ENCODE results near the gene SLC16A5.
A peak's percentile ranks its signal among the peaks of the same experiment; 100 is the strongest.
"Not testable (repeated sequence)": the region's sequence is repeated elsewhere in the genome, so short reads cannot be mapped to it uniquely, and the experiment has no call there.

The SLC16A5 gene

DNA sequence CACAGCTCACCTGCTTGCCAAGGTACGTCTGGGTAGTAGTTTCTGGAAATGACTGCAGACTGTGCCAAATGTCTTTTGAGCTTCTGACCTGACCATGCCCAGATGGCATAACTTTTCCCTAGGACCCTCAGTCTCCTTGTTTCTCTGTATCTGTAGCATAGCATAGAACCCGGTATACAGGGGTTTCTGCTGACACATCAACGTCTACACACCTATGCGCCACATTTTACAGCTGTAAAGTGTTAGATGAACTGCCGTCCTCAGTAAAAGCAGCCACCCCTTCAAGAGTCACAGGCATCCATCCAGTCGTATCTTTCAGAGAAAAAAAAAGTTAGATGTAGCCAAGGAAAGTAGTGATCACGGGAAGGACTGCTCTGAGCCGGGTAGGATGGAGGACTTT is 23.3 kb upstream of the SLC16A5 start:
- DNase-seq (ENCODE audit: low spot score), result no peak

DNA sequence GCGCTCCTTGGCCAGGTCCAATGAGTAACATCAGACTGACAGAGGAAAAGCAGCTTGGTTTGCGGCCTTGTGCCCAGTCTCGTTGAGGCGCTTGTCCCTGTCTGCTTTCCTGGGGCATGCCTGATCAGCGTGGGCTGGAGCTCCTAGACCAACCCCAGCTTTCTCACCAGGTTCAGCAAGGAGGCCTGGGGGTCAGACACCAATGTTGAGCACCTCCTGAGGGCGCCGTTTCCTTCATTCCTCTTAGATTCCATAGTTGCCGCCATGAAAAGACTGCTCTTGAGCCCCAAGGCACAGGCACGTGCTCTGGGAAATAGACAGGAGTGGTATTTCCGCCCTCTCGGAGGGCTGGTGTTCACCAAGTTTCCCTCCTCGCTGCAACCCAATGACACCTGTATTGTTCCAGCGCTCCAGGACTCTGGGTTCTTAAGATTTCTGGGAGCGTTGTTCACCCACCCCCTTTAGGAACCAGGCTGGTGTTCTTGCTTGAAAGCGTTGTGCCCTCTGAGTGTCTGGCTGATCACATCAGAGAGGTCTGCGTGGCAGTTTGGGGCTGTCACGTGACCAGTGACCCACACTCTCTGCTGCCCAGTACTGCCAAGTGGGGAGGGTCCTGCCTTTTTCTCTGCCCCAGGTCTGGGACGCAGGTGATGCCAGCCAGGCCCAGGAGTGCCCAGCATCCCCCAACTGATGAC is 22.7 kb upstream of the SLC16A5 start:
- no peak for DNase-seq (ENCODE audit: low spot score)

DNA sequence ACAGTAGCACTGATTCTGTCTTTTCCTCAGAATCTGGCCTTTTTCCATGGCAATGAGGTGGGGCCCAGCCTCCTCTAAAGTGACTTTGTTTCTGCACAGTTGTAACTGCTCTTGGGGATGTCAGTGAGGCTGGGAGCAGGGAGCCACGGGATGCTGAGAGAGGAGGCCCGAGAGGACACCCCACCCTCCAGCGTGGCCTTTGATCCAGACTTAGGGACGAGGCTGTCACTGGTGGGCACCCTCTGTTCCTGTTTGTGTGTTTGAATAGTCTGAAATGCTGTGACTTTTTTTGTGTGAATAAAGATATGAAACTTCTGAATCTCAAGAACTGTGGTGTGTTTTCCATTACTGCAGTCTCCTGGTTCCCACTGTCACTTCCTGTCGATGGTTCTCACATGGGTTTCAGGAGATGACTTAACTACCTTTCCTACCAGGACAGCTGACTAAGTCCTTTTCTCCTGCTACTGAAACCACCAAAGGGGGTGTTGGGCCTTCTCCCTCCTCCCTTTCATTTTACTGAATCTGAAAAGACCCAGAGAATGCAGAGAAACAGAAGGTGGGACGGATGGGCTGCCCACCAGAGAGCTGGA is 22.1 kb upstream of the SLC16A5 start:
- no peak for DNase-seq (ENCODE audit: low spot score)

DNA sequence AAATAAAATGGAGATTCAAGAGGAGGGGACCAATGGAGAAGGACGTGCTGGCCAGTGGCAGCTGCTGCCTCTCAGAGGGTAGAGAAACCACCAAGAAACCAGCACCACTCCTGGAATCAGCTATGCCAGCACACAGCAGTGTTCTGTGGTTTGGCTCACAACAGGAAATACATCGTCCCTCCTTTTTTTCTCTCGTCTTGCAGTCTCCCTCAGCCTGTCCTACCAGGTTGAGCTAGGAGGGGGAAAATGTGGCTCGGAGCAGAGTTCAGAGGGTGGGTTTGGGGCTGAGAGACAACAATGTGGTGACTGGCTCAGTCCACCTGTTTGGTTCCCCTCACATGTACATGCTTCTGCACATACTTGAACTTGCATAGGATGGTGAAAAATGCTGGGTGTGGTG is 19.9 kb upstream of the SLC16A5 start:
- peak; percentile 33 for DNase-seq (ENCODE audit: low spot score)

DNA sequence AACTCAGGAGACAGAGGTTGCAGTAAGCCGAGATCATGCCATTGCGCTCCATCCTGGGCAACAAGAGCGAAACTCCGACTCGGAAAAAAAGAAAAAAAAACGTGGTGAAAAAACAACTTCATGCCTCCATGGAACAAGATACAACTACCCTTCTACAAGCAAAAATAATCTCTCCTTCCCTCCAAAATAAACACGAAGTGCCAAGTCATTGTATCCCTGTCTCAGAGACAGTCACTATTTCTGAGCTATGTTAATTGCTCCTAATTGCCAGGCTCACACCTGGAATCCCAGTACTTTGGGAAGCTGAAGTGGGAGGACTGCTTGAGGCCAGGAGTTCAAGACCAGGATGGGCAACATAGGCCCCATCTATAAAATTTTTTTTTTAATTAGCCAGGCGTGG is 19.0 kb upstream of the SLC16A5 start:
- no peak for DNase-seq (ENCODE audit: low spot score)

DNA sequence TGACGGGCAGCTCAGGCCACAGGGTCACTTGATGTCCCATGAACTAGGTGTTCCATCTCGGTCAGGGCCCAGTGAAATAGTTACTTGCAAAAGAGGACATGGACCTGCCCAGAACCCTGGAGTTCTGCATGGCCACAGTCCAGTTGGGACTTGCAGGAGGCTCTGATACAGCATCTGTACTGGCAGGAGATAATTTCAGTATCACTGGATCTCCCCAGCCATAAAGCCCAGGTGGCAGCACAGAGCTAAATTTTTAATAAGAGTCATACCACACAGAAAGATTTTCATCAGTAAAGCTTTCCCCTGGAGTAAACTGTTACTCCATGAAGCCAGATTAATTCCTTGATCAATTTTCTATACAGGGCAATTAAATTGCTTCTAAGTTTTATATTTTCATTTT is 18.0 kb upstream of the SLC16A5 start:
- no peak for DNase-seq (ENCODE audit: low spot score)

DNA sequence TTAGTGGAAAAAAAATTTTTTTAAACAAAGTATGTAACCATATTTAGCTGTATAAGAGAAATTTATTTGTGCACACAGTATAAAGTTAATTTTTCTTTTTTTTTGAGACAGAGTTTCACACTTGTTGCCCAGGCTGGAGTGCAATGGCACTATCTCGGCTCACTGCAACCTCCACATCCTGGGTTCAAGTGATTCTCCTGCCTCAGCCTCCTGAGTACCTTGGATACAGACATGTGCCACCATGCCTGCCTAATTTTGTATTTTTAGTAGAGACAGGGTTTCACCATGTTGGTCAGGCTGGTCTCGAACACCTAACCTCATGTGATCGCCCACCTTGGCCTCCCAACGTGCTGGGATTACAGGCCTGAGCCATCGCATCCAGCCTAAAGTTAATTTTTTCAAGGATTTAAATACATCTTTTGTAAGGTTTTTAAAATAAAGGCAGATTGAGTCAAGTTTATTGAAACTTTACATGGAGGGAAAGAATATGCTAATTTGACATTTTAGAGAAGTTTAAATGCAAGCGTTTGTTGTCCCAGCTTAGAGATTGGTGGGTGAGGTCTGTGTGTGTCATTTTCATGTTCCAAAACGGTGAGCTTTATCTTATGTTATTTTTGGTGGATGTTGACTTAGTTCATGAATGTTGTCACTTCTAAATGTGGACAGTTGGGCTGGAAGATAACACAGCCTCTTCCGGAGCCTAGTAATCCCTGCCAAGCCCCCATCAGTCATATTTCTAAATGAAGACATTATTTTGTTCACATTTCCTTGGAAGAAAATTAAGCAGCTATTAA is 16.1 kb upstream of the SLC16A5 start:
- DNase-seq (ENCODE audit: low spot score), result not testable (repeated sequence)

DNA sequence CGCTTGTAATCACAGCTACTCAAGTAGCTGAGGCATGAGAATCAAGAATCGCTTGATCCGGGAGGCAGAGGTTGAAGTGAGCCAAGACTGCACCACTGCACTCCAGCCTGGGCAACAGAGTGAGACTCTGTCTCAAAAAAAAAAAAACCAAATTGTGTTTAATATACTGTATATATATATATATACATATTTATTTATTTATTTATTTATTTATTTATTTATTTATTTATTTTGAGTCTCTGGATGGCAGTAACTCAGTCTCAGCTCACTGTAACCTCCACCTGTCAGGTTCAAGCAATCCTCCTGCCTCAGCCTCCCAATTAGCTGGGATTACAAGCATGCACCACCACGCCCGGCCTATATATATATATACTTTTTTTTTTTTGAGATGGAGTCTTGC is 14.8 kb upstream of the SLC16A5 start:
- DNase-seq (ENCODE audit: low spot score), result not testable (repeated sequence)

DNA sequence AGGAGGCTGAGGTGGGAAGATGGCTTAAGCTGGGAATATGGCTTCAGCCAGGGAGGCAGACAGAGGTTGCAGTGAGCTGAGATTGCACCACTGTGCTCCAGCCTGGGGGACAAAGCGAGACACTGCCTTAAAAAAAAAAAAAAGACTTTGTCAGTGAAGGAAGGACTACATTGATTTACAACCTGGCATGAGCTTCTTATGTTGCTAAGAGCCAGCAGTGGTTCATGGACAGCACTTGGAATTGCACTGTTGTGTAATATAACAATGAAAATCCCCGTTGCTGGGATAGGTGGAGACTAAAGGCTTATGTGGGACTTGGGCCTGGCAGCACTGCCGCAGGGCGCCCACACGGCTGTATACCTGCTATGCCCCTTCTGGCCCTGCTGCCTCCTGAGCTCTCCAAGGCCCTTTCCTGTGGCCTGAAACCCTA is 14.1 kb upstream of the SLC16A5 start:
- DNase-seq (ENCODE audit: low spot score), result no peak

DNA sequence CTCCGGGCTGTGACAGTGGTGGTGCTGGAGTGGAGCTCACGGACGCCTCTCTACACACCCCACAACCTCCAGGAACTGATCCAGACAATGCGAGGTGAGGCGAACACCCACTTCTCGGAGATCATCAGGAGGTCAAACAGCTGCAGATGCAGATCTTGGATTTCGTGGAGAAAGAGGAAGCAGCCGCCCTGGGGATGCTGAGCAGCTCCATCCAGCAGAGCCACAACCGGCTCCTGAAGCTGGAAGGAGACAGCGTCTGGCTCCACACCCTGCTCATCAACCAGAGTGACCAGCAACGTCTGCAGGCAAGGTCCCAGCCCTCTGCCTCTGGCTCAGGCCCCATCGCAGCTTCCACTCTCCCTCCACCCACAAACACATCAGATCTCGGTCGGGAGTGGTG is 13.2 kb upstream of the SLC16A5 start:
- no peak for DNase-seq (ENCODE audit: low spot score)

DNA sequence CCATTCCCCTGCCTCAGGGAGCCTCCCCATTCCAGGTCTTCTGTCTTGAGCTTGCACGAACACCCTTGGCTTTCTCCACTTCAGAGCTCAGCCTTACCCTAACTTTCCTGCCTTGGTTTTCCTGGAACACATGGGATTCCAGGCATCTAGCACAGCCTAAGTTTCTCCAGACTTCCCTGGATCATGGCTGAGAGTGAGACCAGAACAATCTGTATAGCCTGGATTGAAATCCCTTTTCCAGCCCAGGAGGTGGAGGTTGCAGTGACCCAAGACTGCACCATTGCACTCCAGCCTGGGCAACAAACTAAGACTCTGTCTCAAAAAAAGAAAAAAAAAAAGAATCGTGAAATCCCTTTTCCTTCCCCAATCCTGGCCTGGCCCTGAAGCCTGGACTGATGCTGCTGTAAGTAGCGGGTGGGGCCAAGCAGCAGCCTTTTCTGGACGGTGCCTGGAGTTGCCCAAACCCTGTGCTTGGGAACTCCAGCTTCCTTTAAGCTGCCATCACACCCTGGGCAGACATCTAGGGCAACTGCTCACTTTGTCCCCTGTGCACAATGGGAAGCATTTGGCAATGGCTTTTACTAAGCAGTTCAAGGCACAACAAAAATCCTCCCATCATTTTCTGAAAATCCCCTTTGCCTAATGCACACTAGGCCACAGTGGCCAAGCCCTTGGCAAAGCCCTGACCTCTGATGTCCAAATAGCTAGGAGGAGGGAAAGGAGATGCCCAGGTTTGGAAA is 12.0 kb upstream of the SLC16A5 start:
- no peak for DNase-seq (ENCODE audit: low spot score)

DNA sequence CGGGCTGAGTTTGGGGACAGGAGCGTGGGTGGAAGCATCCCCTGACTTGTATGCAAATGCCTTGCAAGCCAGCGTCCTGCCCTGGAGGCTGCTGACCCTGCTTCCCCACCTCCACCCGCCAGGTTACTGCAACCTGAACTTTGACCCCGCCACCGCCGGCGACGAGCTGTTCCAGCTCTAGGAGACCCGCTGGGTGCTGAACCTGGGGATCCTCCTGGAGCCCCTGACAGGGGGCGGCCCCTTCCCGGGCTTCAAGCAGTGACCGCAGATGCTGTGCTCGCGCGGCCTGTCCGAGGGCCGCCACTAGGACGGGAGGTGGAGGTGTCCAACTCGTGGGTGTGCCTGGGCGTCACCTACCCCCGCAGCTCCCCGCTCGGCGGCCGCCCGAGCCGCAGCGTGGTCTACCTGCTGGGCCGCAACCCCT is 10.7 kb upstream of the SLC16A5 start:
- DNase-seq (ENCODE audit: low spot score), result no peak

DNA sequence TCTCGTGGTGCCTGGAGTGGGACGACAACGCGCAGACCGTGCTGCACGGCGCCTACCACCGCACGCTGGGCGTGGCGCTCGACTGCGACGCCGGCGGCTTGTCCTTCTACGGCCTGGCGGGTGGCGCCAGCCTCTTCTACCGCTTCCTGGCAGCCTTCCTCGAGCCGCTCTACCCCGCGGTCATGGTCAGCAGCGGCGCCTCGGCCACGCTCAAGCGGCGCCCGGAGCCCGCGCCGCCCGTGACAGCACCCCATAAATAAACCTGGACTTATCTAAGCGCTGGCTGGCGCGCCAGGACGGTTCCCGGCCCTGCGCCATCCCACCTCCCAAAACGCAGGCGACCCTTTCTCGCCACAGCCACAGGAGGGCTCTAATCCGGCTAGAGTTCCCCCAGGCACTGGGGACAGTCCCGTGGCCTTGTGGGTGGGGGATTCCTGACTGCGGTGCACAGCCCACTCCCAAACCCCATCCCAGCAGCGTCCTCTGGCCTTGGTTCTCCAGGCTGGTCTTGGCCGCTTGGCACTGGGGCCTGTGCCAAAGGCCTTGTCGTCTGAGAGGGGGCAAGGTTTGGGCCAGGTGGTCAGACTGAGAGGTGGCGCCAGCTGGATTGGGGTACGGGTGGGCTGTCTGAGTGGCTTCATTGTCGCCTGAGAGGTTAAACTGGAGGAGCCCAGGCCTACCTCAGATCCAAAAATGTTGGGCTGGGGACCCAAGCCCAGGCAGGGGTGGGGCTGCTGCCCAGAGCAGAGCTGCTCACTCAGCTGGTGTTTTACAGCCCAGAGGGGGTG is 10.1 kb upstream of the SLC16A5 start:
- peak; percentile 50 for DNase-seq (ENCODE audit: low spot score)

DNA sequence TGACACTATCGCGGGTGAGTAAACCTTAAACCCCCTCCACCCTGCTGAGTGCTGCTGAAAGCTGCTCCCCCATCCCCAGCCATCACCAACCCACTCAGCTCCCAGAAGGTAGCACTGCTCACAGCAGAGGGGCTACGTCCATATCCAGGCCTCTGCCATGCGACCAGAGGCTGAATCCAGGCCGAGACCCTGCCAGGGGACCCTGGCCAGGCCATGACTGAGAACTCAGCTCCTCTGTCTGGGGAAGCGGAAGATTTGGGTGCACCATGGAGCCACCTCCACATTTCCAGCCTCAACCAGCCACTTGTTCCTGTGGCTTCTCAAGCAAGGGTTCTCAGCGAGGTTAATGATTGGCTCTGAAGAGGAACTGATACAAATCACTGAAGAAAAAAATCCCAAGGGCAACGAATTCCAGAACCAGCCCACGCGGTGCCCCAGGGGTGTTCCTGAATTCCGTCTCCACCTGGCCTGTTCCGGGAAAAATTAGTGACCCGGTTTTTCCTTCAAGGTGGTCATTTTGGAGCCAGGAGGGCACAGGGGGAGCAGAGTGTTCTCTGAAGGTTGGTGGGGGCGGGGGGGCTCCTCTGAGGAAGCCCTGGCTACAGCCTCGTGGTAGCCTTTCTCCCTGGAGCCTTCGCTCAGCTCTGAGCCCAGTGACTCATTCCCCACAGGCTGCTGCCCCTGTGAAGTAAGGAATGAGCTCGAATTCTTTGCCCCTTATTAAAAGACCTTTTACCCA is 9.3 kb upstream of the SLC16A5 start:
- no peak for DNase-seq (ENCODE audit: low spot score)

DNA sequence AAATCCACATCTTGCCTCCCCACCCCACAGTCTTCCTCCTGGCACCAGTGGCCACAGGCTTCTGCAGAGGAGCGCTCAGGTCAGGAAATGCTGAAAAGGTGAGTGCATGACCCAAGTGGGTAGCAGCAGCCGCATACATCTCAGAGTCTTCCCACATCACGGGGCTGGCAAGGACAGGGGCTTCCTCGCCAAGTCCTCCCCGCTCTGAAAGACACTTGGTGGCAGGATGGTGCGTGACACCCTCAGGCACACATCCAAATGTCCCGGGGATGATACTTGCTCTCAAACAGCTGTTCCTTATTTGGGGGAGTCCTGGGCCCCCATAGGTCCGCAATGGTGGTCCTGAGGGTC is 8.8 kb upstream of the SLC16A5 start:
- DNase-seq (ENCODE audit: low spot score), result no peak

DNA sequence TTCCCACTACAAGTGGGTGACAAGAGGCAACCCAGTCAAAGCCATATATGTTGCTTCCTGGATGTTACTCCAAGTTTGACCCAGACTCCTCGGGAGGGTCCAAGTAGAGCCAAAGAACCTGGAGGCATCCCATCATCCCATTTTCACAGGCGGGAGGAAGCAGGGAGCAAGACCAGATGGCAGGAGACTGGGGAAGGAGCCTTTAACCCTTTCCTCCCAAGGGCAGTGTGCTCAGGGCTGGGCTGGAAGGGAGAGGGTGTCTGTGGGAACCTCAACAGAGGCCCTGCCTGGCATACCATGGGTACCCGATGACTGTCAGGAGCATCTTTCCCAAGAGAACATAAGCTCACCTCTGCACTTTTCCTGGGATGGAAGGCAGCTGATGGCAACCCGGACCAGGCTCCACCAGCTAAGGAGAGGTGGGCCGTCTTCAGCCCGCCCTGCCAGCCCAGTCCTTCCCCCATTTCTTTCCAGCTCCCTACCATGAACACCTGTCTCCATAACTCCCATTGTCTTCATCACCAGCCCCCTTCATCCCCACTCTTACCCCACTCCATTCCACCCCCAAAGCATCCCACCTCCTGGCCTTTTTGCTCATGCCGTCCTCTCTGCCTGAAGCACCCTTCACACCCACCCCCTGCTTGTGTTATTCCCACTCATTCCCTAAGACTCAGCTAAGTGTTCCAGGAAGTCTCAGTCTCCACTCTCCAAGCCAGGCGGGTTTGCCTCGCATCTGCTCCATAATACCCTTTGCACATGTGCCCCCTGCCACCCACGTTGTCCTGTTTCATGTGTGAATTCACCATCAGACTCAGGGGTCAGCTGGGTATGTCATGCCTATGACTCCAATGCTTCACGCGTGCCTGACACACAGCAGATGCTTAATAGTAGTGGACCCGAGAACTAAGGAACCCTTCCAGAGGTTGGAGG is 5.9 kb upstream of the SLC16A5 start:
- DNase-seq (ENCODE audit: low spot score), result no peak

DNA sequence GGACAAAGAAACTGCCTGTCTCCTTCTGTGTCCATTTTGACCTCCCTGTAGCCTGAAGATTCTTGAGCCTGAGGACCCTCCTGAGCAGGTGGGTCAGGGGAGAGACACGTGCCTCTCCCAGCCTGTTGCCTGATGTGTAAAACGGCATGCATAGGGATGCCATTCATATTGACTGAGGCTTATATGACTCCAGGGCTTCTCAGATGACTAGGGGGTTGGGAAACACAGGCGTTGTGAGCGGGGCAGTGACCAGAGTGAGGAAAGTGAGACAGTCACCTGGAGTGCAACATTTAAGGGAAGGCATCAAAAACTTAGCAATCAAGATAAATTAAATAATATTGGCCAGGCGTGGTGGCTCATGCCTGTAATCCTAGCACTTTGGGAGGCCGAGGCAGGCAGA is 5.1 kb upstream of the SLC16A5 start:
- no peak for DNase-seq (ENCODE audit: low spot score)

DNA sequence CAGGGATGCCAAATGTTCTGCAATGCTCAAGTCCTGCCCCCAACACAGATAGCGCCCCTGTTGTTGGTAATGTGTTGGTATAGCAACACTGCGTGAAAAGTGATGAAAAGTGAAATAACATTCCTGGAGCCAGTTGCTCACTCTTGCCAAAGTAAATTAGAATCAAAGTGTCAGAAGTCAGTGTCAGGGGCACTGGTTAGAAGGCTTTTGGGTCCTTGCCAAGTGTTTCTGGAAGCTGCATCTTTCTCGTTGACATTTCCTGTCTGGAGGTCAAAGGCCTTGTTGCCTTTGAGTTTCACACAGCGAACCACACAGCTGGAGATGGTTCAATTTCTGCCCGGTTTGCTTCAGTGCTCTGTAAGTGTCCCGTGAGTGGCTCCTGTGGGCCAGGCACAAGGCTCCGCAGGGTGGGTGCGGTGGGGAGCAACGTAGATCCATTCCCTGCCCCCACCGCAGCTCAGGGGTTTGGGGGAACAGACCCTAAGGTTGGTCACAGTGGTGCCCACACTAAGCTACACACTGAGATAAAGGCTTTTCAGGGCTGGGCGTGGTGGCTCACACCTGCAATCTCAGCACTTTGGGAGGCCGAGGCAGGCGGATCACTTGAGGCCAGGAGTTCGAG is 3.6 kb upstream of the SLC16A5 start:
- no peak for DNase-seq (ENCODE audit: low spot score)

DNA sequence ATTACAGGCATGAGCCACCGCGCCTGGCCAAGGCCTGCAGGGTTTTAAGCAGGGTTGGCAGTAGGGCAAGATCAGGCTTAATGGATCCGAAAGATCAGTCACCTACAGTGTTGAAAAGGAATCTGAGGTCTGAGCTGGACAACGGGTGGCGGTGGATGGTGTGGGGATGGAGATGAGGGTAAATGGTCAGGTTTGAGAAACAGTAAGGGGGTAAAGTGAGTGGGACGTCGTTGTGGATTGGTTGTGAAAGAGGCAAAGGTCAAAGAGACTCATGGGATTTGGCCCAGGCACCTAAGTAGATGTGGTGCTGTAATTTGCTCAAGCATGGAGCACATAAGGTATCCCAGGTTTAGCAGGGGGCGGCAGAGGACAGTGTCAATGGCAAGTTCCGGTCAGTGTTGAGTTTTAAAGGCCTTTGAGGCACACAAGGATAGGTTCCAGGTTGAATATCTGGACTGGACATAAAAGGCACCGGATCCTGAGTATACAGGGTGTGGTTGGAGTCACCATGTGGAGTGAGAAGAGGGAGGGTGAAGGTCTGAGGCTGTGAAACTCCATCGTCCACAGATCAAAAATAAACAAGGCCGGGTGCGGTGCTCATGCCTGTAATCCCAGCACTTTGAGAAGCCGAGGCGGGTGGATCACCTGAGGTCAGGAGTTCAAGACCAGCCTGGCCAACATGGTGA is 1.1 kb upstream of the SLC16A5 start:
- no peak for DNase-seq (ENCODE audit: low spot score)
